ENCODE data around the gene ACY1. TPM values are rescaled to one million over a fixed set of nuclear protein-coding genes. Genes with fewer than 3 reads are reported as not detected.

ACY1 gene
- total and polyA plus RNA-seq, 2 of the 13 experiments (the other 11 are each of a cell fraction or from before 2014, with no cell fraction given): 113 to 162 TPM

- H3K9me3 ChIP-seq (ENCODE audit: low read length): no peaks in the 10 kb centered on the region
- no peaks in the 10 kb centered on the region for H3K27me3 ChIP-seq (ENCODE audit: control insufficient read depth in 1 of 2, insufficient read depth in 2 of 2, low read length in 2 of 2)
- H3K4me1 ChIP-seq (ENCODE audit: insufficient read depth, low read length): peaks cover 88% of the 10 kb centered on the region
- intact Hi-C loops (cut with micrococcal nuclease; ENCODE audit: unreplicated experiment): loop anchor here (2.0 kb wide), 2 partner anchors 20 to 32 kb away; partner anchors contain the start of gene DUSP7
- ATAC-seq (no peak), FAIRE-seq (no peak), DNase-seq (ENCODE audit: low spot score) (no peak)
- no peaks in the 10 kb centered on the region for H3K79me2 ChIP-seq (ENCODE audit: insufficient read depth, low read length)
- 80% methylated on average over 1 of the region's 4 CpGs for WGBS (ENCODE audit: low lambda C conversion rate)
- no TSS peak for BruUV-seq (replicated peaks)
- no peaks in the 10 kb centered on the region for H4K20me1 ChIP-seq (ENCODE audit: insufficient read depth, low read length)
- H3K36me3 ChIP-seq (replicated peaks in 1 of 2; ENCODE audit: control insufficient read depth in 1 of 2, insufficient read depth in 2 of 2, low read length in 2 of 2): no peaks in the 10 kb centered on the region
- H3K4me2 ChIP-seq (ENCODE audit: low read depth, low read length): peak overlapping the region; percentile 32; the same call in 1 of the 2 replicates
- no peak overlapping the region for H3K27ac ChIP-seq (ENCODE audit: extremely low read length, insufficient read depth, low read length)
- H3K9ac ChIP-seq (ENCODE audit: insufficient read depth, low read depth, low read length): peak overlapping the region; percentile 10; the same call in 1 of the 2 replicates
- H2AFZ ChIP-seq (ENCODE audit: low read length): no peak overlapping the region
- peak in 1 of 2 experiments; percentile 48; a peak in 2 of 4 replicates for TF ChIP-seq ATF4 (CRISPR knock-in tag; IDR thresholded peaks at IDR 0.05)
- TF ChIP-seq CEBPB (IDR thresholded peaks at IDR 0.05; ENCODE audit: borderline replicate concordance, low read depth, low read length): peak; percentile 76
- peak; percentile 47; the same call in 1 of the 2 replicates for TF ChIP-seq ZNF687 (CRISPR knock-in tag; IDR thresholded peaks at IDR 0.05)
- peak; percentile 55 for TF ChIP-seq CEBPG (CRISPR knock-in tag; IDR thresholded peaks at IDR 0.05)
- no peak for TF ChIP-seq HNRNPL (IDR thresholded peaks at IDR 0.05; ENCODE audit: low read depth, low read length)
- TF ChIP-seq ZNF350 (CRISPR knock-in tag; IDR thresholded peaks at IDR 0.05; ENCODE audit: borderline replicate concordance, low read depth): 0 out of 2 replicates have a peak, but pooled peaks have one; percentile 14
- TF ChIP-seq ZFP36L2 (CRISPR knock-in tag; IDR thresholded peaks at IDR 0.05): no peak
- in situ Hi-C loops (cut with HindIII; ENCODE audit: extremely low pct_ligation_motif_present, low pct_unique_long_range_greater_than_20kb): no loop called here
- no peak overlapping the region for H3K4me3 ChIP-seq (replicated peaks in 1 of 3; ENCODE audit: insufficient read depth in 1 of 3, low read depth in 2 of 3, low read length in 3 of 3)
- CTCF ChIA-PET (ENCODE audit: low intra/inter-chr PET ratio, low total read pairs): no interaction called here
- POLR2A ChIA-PET: interaction anchor here (1.4 kb wide), 2 partner anchors 20 to 41 kb away, joined by 3 to 4 read pairs; partner anchors contain the start of gene RPL29
Observed at GRCh38 chr3:52037291-52037690, 54.0 kb downstream of the ACY1 start.

All from HepG2 (cell line).